CMK (cell line): ENCODE results near the gene NTM.

Experiments used
- DNase-seq: peaks from one replicate; pipeline ENCODE4 v3.0.0-alpha.2; 2010; ENCODE audit warnings: low read depth

Gene NTM

DNA sequence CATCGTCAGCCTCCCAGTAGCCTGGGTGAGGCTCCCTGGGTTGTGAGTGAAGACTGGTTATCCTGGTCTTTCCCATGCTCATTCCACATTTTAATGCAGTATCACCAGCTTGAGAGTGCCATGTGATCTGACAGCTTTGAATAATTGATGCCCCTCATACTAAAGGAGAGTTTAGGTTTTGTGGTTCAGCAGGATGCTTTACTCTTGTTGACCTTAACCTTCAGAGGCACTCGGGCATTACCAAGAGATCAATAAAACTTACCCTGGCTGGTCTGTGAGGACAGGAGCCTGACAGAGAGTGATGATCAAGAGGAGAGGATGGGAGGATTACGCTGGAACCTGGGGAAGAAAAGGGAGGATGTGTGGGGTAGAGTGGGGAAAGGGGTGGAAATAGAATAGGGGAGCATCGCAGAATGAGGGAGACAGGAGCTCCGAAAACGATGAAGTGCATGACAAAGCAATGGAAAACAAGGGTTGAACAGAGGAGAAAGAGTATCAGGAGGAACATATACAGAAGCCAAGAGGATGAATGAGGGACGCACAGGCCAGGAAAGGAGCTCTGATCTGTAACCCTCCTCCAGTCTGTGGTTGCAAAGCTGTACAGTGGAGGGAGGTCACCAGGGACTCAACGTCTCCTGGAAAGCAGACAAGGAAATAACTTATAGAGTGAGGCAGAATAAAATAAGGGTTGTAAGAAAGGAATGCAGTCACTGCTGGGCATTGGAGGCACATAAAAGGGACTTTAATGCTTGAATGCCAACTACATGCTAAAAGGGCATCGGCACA, 594.5 kb downstream of the NTM start:
- DNase-seq: no peak

DNA sequence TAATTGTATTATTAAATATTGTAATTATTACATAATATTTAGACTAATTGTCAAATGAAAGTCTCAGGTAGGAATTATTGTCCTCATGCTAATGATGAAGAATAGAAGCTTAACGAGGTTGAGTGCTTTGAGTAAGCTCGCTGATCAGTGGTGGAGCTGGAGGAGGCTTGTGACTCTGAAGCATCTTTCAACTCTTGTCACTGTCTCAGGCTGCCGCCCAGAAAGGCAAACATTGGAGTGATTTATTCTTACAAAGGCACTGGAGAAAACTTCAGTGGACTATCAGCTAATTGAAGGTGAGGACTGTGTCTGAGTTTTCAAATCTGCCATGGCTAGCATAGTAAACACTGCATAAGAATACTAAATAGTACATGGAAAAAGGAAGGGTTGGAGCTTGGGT, 595.1 kb downstream of the NTM start:
- no peak for DNase-seq

DNA sequence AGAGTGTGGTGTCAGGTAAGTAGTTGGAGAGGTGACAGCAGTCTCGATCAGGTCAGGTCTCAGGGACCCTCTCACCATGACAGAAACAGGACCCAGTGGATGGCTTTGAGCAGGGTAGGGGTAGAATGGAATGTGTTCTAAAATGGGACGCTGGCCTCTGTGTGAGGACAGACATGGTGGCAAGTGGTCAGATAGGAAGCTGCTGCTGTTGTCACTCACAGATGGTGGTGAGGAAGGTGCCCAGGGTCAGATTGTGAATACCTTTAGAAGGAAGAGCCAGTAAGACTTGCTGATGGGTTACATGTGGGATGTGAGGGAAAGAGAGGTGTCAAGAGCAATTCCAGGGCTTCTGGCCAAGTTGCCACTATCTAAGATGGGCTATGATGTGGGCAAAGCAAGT, 596.3 kb downstream of the NTM start:
- no peak for DNase-seq

GRCh38 chr11:131969261-131969660, 598.8 kb downstream of the NTM start:
- no peak for DNase-seq

GRCh38 chr11:131973061-131973460, 602.6 kb downstream of the NTM start:
- DNase-seq: no peak

DNA sequence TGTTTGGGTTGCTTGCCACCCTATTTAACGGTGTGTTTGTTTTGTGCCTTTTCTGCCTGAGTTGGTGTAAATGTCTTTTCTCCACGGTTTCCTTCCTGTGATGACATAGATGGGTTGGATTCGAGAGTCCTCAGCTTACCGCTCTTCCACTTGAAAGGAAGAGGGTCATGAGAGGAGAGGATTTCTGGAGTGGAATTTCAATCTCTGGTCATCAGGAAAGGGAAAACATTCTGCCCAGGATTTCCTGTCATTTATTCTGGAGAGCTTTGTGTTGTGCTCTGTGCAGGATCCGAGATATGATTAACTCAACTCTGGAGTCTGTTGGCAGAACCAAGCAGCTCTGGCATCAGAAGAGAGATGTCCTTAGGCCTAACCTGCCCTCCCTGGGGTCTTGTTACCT, 605.2 kb downstream of the NTM start:
- DNase-seq: no peak

DNA sequence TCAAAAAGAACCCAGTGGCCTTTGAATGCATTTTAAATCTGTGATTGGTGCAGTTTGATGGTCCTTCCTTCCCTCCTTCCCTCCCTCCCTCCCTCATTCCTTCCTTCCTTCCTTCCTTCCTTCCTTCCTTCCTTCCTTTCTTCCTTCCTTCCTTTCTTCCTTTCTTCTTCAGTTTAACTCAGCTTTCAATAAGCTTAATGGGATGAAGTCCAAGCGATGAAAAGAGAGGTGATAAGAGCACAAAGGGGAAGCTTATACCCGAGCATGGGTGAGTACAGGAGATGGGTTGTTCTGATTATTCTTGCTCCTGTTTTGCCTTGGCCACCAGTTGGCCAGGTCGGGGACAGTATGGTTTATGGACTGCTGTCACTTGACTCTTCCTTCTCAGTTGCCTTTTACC, 605.6 kb downstream of the NTM start:
- DNase-seq: no peak

DNA sequence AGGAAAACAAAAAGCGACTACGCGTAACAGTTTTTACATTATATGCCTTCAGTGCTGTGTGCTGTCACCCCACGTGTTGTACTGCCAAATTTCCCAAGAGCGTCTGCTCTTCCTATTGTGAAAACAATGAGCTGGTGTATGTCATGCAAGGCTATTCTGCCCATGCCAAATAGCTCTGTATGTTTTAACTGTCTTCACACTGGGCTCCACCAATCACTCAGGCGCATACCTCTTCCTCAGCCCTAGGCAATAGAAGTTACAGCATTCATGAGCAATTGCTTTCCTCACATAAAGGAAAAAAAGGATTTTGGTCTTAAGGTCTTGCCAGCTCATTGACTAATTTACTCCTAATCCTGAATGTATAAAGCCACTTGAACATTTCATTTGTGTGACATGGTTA, 606.8 kb downstream of the NTM start:
- no peak for DNase-seq

GRCh38 chr11:131977854-131978253, 607.4 kb downstream of the NTM start:
- DNase-seq: no peak

DNA sequence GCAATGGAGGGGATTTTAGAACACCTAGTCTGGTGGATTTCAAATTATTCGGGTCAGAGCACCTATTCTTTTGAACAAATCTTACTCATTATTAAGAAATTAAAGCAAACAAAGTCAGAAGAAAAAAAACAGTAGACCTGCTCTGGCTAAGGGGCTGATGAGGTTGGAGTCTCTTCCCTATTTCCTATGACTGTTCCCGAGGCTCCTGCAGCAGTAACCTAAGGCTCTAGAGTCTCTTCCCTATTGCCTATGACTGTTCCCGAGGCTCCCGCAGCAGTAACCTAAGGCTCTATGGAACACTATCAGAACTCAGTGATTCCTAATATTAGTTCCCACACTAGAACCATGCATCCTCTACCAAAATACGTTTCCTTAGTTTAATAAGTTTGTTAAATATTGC, 607.9 kb downstream of the NTM start:
- DNase-seq: no peak

- DNase-seq: no peak
These were observed 608.9 kb downstream of the NTM start for GRCh38 chr11:131979364-131979763.

GRCh38 chr11:131980199-131980598, 609.8 kb downstream of the NTM start:
- no peak for DNase-seq

- DNase-seq: no peak
These were observed 610.7 kb downstream of the NTM start for GRCh38 chr11:131980888-131981668.

GRCh38 chr11:131982154-131982553, 611.7 kb downstream of the NTM start:
- no peak for DNase-seq

DNA sequence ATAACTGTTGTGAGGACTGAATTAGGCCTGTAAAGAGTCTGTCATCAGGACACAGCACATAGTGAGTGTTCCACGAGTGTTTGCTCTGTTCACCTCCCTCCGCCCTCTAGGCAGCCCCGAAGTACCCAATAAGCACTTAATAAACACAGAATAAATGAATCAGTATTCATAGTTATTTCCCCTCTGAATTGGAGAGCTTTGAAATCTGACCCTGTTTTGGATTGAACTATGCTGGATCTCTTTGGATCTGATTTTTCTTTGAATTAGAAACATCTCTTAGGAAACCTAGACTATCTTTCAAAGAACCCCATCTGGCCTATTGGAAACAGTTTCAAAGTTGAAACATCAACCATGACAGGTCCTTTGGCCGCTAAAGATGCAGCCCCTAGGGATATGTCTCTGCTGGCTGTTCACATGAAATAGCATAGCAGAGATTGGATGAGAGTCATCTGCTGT, 615.5 kb downstream of the NTM start:
- DNase-seq: no peak

DNA sequence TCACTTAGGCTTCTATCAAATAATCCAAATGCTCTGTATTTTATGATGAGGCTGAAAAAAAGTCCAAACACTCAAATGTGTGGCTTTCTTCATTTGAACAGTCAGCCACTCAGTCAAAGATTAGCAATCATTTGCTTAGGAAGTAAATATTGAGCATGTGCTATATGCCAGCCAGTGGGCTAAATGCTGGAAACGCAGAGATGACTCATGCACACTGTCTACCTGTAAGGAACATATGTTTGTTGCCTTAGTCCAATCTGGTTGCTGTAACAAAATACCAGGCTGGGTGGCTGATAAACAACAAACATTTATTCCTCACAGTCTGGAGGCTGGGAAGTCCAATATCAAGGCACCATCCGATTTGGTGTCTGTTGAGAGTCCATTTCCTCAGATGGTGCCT, 617.3 kb downstream of the NTM start:
- DNase-seq: no peak

DNA sequence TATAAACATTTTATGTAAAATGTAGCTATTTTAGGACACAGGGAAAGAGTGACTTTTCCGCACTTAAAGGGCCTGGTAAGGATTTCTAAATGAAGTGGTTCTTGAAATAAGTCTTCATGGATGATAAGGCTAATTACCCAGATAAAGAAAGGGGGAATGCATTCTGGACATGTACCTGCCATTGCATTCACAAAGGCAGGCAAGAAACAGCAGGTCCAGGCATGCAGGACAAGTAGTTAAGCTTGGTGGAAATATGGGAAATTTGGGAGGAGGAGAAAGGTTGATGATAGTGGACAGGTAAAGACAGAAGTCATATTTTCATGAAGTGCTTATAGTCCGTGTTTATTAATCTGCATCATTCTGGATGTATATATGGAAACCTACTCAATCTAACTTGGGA, 621.2 kb downstream of the NTM start:
- no peak for DNase-seq

- no peak for DNase-seq
These were observed 622.8 kb downstream of the NTM start for GRCh38 chr11:131993246-131993645.

GRCh38 chr11:131998020-131998419, 627.6 kb downstream of the NTM start:
- no peak for DNase-seq

GRCh38 chr11:131999084-131999483, 628.7 kb downstream of the NTM start:
- no peak for DNase-seq

DNA sequence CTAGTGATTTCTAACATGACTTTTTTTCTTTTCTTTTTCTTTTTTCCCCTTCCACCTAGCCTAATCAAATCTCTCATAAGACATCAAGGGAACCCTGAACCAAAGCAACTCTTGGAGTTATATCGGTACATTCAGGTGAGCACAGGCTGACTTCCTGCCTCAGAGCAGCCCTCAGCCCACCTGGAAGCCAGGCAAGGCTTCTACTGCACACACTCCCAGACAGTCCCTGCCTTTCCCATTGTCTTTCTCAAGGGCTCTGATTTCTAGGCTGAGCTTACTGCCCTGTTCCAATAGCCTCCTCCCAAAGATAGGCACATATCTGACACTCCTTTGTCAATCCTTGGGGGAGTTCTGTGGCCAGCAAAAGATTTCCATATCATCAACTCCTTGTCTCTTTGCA, 629.5 kb downstream of the NTM start:
- no peak for DNase-seq

DNA sequence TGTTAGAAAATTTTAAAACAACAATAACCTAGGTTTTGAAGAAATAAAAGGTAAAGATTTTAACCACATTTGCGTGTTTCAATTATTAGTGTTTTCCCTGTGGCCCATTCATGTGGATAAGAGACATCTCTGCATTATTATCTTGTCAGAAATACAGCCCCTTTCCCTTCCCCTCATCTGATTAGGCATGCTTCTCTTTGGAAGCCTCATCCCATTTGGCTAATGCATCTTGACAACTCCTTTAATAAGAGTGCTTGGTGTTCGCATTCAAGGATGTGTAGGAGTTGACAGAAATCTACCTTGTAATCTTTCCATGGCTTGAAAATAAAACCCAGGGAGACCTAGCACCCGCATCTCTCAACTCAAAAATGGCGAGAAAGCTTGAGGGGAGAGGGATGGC, 635.5 kb downstream of the NTM start:
- DNase-seq: no peak

DNA sequence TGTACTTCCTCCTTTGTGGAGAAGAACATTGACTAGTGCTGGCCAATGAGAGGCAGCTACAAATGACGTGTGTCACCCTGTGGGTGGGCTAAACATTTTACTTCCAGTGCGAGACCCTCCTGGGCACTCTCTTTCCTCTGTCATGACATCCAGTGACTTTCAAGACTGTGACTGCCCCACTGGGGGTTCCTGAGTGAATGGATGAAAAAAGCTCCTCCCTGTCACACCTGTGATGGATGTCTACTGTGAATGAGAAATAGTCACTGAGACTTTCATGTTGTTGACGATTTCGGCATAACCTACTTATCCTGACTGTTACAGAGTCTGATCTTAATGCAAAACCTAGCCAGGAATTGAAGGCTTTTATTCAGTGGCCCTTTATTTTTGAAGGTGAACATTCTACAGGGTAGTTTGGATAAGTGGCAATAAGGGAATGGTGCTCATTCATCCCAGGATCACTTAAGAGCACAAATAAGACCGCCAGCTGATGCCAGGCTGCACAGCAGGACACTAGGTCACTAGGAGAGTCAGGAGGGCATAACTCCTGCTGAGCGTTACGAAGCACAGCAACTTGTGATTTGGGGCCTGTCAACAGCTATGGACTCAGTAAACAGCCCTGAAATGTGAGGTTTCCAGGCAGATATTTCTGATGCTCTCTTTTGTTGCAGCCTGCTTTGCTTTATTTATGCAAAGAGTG, 636.6 kb downstream of the NTM start:
- DNase-seq: peak; percentile 36
